WI38 (cell line): ENCODE results near the gene IL17B.
A peak's percentile ranks its signal among the peaks of the same experiment; 100 is the strongest.

ENCODE experiments used
- H3K4me3 ChIP-seq: 2 replicates; pipeline ENCODE4 v1.5.1; 2011; ENCODE audit warnings: low read depth, mild to moderate bottlenecking, control low read depth, low read length
- TF ChIP-seq, protein P1 (sequence below): IDR thresholded peaks from 2 replicates; pipeline ENCODE4 v1.5.1; 2012; ENCODE audit warnings: low read depth, mild to moderate bottlenecking, control low read depth, low read length

IL17B gene

GRCh38 chr5:149374801-149375200, 4.3 kb downstream of the IL17B start:
- no peak overlapping the region for H3K4me3 ChIP-seq
- TF ChIP-seq, protein P1, sequence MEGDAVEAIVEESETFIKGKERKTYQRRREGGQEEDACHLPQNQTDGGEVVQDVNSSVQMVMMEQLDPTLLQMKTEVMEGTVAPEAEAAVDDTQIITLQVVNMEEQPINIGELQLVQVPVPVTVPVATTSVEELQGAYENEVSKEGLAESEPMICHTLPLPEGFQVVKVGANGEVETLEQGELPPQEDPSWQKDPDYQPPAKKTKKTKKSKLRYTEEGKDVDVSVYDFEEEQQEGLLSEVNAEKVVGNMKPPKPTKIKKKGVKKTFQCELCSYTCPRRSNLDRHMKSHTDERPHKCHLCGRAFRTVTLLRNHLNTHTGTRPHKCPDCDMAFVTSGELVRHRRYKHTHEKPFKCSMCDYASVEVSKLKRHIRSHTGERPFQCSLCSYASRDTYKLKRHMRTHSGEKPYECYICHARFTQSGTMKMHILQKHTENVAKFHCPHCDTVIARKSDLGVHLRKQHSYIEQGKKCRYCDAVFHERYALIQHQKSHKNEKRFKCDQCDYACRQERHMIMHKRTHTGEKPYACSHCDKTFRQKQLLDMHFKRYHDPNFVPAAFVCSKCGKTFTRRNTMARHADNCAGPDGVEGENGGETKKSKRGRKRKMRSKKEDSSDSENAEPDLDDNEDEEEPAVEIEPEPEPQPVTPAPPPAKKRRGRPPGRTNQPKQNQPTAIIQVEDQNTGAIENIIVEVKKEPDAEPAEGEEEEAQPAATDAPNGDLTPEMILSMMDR: no peak

DNA sequence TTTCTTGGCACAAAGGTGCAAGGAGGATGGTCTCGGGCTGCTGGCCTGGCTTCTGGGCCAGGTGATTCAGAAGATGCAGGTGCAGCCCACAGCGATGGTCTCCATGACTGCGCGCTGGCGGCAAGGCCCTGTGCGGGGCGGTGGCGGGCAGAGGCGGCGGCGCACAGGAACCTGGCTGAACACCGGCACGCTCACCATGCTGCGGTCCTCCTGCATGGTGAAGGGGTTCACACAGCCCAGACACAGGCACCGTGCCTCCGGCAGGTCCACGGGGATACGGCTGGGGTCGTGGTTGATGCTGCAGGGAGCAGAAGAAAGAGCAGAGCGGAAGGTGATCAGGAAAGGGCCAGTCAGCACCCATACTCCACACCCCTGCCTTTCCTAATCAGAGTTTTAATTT, 4.8 kb downstream of the IL17B start:
- TF ChIP-seq, protein P1: no peak

DNA sequence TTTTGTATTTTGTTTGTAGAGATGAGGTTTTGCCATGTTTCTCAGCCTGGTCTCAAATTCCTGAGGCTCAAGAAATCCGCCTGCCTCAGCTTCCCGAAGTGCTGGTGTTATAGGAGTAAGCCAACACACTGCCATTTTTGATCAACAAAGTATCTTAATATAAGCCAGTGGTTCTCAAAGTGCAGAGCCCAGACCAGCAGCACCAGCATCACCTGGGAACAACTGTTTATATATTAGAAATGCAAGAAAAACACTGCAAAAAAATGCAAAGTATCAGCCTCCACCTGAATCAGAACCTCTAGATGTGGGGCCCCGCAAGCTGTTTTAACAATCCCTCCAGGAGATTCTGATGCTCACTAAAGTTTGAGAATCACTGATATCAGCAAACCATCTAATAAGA, 6.2 kb downstream of the IL17B start:
- H3K4me3 ChIP-seq: no peak overlapping the region
- TF ChIP-seq, protein P1: no peak

More for the DNA sequence above, 4.8 kb downstream of the IL17B start:
- no peak overlapping the region for H3K4me3 ChIP-seq

- TF ChIP-seq, protein P1: no peak
- no peak overlapping the region for H3K4me3 ChIP-seq
These were observed 6.9 kb downstream of the IL17B start for GRCh38 chr5:149372076-149372795.

GRCh38 chr5:149371296-149371962, 7.7 kb downstream of the IL17B start:
- TF ChIP-seq, protein P1: peak; percentile 85
- no peak overlapping the region for H3K4me3 ChIP-seq

DNA sequence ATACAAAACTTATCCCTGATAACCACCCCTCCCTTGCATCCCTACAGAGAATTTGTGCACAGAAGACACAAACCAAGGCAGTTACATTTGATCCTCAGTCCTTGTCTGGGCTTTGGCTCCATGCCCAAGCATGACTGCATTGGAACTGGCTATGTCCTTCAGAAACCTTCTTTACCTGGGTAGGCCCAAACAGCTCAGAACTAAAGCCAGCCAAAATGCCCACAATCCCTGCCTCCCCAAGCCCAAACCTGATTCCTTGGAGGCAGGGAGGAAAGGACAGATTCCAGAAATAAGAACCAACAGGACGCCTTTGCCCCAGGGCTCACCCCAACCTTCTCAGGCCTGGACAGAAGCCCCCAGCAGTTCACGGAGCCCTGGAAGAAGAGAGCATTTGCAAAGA, 8.2 kb downstream of the IL17B start:
- no peak overlapping the region for H3K4me3 ChIP-seq
- TF ChIP-seq, protein P1: no peak

DNA sequence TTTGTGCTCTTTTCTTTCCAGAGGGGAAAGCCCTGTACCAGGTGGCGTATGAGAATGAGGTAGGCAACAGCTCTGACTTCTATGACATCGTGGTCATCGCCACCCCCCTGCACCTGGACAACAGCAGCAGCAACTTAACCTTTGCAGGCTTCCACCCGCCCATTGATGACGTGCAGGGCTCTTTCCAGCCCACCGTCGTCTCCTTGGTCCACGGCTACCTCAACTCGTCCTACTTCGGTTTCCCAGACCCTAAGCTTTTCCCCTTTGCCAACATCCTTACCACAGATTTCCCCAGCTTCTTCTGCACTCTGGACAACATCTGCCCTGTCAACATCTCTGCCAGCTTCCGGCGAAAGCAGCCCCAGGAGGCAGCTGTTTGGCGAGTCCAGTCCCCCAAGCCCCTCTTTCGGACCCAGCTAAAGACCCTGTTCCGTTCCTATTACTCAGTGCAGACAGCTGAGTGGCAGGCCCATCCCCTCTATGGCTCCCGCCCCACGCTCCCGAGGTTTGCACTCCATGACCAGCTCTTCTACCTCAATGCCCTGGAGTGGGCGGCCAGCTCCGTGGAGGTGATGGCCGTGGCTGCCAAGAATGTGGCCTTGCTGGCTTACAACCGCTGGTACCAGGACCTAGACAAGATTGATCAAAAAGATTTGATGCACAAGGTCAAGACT, 11.0 kb downstream of the IL17B start:
- TF ChIP-seq, protein P1: no peak
- H3K4me3 ChIP-seq: no peak overlapping the region
